Umbilical cord (tissue), 2 donors: ENCODE results near the gene SHROOM2. TPM values are rescaled to one million over a fixed set of nuclear protein-coding genes. Genes with fewer than 3 reads are reported as not detected.
"Not testable (repeated sequence)": the region's sequence is repeated elsewhere in the genome, so short reads cannot be mapped to it uniquely, and the experiment has no call there.

ENCODE experiments used
- DNase-seq: peaks from one replicate; pipeline ENCODE4 v3.0.0-alpha.2; 2015; ENCODE audit warnings: low spot score
- total RNA-seq: library from RNA; depleted of rRNA; stranded (reverse); fragments of >200 nt; gene quantifications from one replicate; pipeline ENCODE4 v1.2.3, GENCODE V29; 2014; ENCODE audit warnings: low replicate concordance; ENCODE audit not compliant: insufficient read depth

Gene SHROOM2
- 9.4 TPM for total RNA-seq

- DNase-seq, result no peak
Measured at GRCh38 chrX:9785944-9786797, at the start of gene SHROOM2. SHROOM2 (plus strand) TSS chrX:9786429; CDS start chrX:9786546, 117 bp downstream.

GRCh38 chrX:9737363-9737762, 48.9 kb upstream of the SHROOM2 start:
- peak; percentile 10 for DNase-seq

- peak; percentile 50 for DNase-seq
Measured at GRCh38 chrX:9738151-9738550, 48.1 kb upstream of the SHROOM2 start.

DNA sequence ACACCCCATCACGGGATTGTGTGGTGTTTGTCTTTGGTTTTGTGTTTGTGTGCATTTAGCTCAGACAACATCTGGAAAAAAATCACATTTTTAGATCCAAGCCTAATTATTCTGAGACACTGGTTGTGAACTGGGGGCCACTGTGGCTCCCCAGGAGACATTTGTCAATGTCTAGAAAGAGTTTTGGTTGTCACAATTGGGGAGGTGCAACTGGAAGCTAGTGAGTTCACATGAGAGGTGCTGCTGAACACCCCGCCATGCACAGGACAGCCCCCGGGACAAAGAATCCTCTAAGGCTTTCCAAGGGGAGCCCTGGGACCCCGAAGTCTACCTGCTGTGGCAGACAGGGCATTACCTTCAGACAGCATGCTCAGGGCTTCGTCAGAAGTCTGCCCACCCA, 47.1 kb upstream of the SHROOM2 start:
- no peak for DNase-seq

DNA sequence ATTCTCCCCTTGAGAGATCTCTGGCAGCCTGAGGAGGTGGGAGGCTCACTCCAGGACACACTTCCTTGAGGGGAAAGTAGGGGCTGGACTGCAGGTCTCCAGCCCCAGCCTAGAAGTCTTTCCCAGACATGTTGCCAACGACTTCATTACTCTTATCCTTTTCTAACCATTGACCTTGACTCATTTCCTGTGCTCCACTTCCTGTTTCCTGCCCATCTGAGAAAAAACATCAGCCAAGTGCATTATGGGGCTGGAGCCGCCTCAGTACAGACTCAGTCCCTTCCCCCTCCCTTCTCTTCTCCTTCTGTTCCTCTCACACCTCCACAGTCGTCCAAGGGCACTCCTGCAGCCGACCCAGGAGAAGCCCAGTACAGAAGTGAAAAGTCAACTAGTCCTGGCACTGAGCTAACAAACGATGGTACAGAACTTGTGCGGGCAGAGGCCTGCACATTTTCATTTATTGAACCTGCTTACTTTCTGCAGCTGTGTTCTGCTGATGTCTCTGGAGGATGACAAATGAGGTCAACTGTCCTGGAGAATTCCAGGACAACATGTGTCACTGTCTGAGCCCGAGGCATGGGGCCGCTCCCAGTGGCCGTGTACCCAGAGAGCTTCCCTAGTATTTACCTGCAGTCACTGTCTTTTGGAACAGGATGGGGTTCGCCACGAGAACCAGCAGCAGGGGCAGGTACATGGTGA, 40.7 kb upstream of the SHROOM2 start:
- peak; percentile 28 for DNase-seq

DNA sequence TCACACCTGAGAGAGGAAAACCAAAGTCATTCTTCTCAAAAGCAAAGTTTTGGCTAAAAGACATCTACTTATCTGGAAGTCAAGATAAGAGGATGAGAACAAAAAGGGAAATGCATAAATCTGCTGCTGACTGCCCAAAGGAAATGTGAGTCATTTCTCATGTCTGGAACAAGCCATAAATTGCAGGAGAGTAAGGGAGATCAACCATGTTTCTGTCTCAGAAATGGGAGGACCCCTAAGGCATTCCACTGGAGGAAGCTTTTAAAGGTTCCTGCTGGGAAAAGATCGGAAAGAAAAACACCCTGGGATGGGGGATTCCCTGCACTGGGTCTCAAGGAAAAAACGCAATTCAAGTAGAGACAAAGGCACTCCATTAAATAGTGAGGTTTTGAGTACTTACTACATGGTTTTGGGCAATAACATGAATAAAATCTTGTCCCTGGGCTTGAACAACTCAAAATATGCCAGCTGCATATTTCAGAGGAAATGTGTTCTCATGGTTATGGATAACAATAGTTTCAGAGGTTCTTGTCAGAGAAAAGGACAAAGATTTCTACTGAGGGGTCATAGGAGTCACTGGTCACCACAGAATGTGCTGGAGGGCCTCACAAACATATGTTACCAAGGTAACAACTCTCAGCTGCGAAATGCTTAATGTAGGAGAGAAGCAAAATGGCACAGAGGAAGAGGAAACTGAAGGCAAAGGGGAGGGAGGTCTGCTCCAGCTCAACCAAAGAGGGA, 39.9 kb upstream of the SHROOM2 start:
- peak; percentile 71 for DNase-seq

DNA sequence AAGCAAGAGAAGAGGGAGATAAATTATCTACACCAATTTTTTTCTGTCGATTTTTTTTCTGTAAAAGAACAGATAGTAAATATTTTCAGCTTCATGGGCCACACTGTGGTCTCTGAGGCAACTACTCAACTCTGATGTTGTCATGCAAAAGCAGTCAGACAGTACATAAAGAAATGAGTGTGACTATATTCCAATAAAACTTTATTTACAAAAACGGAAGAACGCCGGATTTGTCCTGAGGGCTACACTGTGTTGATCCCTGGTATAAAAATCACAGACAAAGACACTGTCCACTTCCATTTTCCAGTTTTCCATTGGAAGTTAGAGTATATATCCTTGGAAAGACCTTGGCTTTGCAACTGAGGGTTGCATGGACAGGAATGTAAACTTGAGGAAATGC, 38.6 kb upstream of the SHROOM2 start:
- no peak for DNase-seq

DNA sequence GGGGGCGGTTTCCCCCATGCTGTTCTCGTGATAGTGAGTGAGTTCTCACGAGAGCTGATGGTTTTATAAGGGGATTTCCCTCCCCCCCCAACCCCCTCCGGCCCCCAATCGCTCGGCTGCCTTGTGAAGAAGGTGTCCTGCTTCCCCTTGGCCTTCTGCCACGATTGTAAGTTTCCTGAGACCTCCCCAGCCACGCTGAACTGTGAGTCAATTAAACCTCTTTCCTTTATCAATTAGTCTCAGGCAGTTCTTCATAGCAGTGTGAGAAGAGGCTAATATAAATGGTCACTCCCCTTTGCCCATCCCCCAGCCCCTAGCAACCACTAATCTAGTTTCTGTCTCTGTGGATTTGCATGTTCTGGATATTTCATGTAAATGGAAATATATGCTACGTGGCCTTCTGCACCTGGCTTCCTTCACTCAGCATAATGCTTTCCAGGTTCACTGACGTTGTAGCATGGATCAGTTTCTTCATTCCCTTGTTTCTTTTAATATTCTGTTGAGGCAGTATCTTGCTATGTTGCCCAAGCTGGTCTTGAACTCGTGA, 37.0 kb upstream of the SHROOM2 start:
- no peak for DNase-seq

GRCh38 chrX:9757366-9757765, 28.9 kb upstream of the SHROOM2 start:
- no peak for DNase-seq

DNA sequence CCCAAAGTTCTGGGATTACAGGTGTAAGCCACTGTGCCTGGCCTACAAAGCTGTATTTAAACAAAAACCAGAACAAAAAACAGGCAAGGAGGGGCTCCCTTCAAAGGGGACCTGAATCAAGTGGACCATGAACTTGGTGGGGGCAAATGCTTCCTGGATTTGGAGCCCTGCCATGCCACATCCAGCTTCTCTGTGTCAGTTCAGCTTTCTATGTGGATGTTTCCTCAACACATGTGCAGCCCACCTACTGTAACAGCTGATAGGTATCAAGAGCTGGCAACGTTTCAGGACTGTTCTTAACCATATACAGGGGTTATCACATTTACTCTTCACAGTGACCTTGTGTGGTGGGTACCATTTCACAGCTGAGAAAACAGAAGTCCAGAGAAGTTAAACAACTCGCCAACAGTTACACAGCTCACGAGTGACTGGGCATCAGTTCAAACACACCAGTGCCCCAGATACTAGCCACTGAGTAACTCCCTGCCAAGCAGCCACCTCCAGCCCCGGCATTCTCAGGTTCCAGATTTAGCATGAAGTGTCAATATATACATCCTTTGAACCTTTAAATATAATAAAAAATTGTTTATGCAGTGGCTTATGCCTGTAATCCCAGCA, 28.1 kb upstream of the SHROOM2 start:
- no peak for DNase-seq

DNA sequence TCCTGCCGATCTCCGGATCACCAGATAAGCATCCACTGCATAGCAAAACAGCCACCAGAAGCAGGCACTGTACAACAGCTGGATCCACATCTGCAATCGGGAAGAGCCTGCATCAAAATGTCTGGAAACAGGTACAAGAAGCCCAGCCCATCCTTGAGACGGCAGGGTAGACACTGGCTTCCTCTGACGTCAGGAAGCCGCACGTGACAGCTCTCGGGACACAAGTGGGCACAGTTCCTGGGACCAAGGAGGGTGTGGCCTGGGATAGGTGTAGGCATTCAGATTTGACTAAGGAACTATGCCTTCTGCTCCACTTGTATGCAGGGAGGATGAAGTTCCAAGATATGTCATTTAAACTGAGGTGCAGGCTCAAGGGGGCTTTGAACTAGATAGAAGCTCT, 26.9 kb upstream of the SHROOM2 start:
- DNase-seq, result no peak

DNA sequence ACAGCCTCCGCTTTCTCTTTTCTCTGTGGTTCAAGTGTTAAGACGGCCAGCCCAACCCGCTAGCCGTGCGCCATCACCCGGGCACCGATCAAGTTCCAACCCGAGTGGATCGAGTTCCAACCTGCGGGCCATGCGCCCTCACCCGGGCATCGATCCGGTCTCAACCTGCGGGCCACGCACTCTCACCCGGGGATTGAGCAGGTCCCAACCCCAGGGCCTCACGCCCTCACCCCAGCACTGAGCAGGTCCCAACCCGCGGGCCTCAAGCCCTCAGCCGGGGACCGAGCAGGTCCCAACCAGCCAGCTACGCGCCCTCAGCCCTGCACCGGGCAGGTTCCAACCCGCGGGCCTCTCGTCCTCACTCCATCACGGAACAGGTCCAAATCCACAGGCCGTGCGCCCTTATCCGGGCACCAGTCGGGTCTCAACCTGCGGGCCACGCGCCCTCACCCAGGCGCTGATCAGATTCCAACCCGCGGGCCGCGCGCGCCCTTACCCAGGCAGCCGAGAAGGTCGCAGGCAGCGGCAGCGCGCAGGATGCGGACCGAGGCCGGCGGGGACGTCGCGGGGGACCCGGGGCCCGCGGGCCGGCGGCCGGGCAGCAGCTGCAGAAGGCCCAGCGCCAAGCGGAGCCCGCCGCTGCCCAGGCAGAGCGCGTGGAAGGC, 21.0 kb upstream of the SHROOM2 start:
- DNase-seq, result no peak

DNA sequence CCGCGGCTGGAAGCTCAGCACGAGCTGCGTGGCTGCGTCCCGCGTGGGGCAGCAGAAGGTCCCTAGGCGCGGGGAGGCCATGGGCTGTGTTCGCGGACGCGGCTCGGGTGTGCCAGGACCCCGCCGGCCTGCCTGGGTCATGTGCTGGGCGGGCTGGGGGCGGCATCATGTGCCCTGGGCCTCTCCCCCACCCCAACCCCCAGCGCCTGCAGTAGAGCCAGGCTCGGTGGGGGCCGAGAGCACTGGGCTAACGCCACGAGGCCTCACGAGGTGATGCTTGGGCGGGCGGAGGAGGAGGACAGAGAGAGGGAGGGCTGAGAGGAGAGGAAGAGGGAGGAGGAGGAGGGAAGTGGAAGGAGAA, 20.5 kb upstream of the SHROOM2 start, which contains the start of gene GPR143:
TSS of gene GPR143 (minus strand) at position 111 of the 361 bp plus-strand sequence. CDS start at position 81, 30 bp downstream.
- no peak for DNase-seq

DNA sequence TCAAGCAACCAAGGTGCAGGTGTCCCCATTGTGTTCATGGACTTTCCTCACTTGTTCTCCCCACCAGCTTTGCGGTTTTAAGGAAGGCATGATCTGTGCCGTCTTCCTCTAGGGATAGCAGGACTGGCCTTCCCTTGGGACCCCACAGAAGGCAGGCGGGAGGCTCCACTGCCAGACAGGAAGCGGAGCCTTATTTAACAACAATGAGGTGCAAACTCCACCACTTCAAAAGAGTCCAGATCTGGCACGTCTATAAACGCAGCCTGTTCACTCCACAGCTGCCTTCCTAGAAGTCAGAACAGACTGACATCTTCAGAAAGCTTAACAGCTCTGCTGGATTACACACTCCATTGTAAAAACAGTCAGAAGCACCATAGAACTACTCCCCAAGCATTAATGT, 18.9 kb upstream of the SHROOM2 start:
- DNase-seq, result no peak

- DNase-seq, result not testable (repeated sequence)
Measured at GRCh38 chrX:9768321-9768839, 17.8 kb upstream of the SHROOM2 start.

- no peak for DNase-seq
Measured at GRCh38 chrX:9770319-9770718, 15.9 kb upstream of the SHROOM2 start.

DNA sequence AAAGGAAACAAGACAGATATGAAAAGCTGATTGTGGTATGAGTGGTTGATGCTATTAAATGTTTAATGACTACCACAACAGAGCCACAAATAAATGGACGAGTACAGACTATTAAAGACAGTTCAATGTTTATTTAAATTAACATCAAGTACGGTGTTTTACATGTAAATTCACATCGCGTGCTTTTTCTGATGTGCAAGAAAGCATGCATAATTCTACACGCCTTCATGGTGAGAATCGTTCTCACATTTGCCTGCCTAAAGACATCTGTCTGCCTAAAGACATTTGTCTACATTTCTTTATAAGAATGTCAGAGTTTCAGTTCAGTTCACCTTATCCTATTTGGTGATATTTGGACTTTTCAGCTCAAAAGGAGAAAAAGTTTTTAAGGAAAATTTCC, 13.3 kb upstream of the SHROOM2 start:
- DNase-seq, result no peak

- no peak for DNase-seq
Measured at GRCh38 chrX:9775930-9776329, 10.3 kb upstream of the SHROOM2 start.

DNA sequence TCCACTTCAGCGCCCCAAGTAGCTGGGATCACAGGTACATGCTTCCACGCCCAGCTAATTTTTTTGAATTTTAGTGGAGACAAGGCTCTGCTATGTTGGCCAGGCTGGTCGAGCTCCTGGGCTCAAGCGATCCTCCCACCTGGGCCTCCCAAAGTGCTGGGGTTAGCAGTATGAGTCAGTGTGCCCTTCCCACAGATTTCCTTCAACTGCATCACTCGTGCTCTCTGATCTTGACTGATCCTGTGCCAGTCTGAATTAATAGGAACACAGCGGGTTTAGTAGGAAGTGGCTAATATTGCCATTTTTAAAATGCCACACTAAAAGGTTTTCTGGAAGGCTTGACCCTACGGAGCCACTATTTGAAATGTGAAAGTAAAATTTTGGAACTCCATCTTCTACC, 4.3 kb upstream of the SHROOM2 start:
- DNase-seq, result no peak

- no peak for DNase-seq
Measured at GRCh38 chrX:9784332-9784731, 1.9 kb upstream of the SHROOM2 start.
